ENCODE results near the gene KIF16B.

Gene KIF16B

DNA sequence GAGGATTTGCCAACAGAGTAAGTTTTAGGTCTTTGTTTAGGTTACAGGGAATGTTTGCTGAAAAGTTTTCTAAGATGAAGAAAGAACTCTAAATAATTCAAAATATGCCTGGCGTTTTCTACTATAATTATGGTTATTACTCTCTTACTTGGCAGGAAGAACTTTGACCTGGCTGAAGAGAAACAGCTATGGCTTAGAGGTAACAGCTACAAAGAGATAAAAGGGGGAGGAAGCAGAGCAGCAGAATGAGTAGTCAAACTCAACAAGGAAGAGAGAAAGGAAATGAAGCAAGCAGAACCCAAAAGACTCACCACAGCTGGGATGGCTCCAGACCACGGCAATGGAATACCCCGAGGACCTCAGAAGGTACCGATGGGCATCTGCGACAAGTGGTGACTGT is 95.6 kb downstream of the KIF16B start:
- DNase-seq (ENCODE audit: extremely low read depth, low read depth), result no peak
- TF ChIP-seq, protein P1, sequence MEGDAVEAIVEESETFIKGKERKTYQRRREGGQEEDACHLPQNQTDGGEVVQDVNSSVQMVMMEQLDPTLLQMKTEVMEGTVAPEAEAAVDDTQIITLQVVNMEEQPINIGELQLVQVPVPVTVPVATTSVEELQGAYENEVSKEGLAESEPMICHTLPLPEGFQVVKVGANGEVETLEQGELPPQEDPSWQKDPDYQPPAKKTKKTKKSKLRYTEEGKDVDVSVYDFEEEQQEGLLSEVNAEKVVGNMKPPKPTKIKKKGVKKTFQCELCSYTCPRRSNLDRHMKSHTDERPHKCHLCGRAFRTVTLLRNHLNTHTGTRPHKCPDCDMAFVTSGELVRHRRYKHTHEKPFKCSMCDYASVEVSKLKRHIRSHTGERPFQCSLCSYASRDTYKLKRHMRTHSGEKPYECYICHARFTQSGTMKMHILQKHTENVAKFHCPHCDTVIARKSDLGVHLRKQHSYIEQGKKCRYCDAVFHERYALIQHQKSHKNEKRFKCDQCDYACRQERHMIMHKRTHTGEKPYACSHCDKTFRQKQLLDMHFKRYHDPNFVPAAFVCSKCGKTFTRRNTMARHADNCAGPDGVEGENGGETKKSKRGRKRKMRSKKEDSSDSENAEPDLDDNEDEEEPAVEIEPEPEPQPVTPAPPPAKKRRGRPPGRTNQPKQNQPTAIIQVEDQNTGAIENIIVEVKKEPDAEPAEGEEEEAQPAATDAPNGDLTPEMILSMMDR (IDR thresholded peaks at IDR 0.05; ENCODE audit: low read depth, low read length), result no peak

GRCh38 chr20:16476032-16476431 is 97.2 kb downstream of the KIF16B start:
- no peak for DNase-seq (ENCODE audit: extremely low read depth, low read depth)
- TF ChIP-seq, protein P1 (IDR thresholded peaks at IDR 0.05; ENCODE audit: low read depth, low read length), result peak; percentile 60

DNA sequence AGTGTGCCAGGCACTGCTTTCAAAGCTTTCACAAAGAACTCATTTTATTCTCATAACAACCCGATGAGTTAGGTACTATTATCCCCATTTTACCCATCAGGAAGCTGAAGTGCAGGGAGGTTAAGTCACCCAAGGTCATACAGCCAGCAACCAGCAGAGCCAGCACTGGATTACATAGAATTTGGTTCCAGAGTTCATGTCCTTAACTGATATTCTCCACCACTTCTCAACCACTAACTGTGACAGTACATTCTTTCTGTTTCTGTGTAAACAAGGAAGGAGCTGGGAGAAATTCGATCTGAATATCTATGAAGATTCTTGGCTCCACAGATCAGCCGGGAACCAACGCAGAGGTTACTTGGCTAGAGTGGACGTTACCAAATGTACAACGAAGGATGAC is 98.0 kb downstream of the KIF16B start:
- no peak for DNase-seq (ENCODE audit: extremely low read depth, low read depth)
- TF ChIP-seq, protein P1 (IDR thresholded peaks at IDR 0.05; ENCODE audit: low read depth, low read length), result no peak

DNA sequence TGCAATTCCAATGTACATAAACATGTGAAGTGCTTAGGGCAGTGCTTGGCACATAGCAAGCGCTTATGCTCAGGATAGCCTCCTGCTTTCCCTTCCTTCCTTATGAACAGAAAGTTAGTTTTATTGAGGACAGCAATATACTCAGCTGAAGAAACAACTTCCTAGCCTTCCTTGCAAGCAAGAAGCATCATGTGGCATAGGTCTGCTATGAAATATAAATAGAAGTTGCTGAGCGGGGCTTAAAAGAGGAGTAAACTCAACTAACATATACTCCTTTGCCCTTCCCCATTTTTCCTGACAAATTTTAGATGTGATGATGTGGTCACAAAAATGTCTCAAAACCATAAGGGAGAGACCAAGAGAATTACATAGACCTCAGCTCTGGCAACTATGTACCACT is 98.9 kb downstream of the KIF16B start:
- TF ChIP-seq, protein P1 (IDR thresholded peaks at IDR 0.05; ENCODE audit: low read depth, low read length), result no peak

DNA sequence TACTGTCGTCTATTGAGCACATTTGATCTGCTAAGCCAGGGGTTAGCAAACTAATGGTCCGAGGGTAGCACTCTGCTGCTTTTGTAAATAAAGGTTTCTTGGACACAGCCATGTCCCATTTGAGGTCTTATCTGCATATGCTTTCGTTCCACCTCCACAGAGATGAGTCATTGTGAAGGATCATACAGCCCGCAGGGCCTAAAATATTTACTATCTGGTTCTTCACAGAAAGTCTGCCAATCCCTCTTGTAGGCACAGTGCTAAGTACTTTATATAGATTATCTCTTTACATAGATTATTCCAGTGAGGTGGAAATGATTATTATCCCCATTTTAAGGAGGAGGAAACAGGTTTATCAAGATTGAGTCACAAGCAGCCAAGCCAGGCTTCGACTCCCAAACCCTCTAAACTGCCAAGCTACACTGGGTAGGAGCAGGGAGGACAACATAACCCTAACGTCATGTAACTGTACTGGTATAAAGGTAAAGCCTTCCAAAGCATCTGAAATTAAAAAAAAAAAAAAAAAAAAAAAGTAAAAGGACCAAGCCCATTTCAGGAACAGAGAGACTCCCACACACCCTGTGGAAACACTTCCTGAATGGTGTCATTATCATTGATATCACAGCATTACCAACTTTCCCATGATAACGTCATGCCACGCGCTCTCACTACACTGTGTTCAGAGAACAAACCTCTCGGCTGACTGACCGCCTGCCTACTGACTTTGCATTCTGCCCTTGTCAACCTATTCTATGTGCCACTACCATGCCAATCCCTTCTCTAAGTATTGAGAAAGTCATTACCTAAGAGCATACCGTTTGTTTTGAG is 101.0 kb downstream of the KIF16B start:
- no peak for DNase-seq (ENCODE audit: extremely low read depth, low read depth)

More for the DNA sequence above, 98.9 kb downstream of the KIF16B start:
- DNase-seq (ENCODE audit: extremely low read depth, low read depth), result no peak

GRCh38 chr20:16469395-16469905 is 103.8 kb downstream of the KIF16B start:
- DNase-seq (ENCODE audit: extremely low read depth, low read depth), result no peak
- TF ChIP-seq, protein P1 (IDR thresholded peaks at IDR 0.05; ENCODE audit: low read depth, low read length), result no peak

More for the DNA sequence above, 101.0 kb downstream of the KIF16B start:
- TF ChIP-seq, protein P1 (IDR thresholded peaks at IDR 0.05; ENCODE audit: low read depth, low read length), result no peak

DNA sequence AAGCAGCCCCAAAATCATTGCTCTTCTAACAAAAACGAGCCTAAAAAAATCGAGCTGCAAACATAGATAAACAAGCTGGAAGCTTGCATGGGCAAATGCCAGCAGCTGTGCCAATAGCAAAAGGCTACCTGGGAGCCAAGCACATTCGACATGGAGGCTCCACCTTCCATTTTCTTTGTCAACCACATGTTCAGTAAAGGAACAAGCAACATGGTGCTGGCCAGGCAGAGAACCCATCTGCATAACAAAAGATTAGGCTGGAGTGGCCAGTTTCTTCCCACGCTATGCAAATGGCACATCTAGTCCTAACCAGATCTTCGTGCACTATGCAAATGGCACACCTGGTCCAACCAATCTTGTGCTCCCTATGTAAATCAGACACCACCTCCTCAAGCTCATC is 110.5 kb downstream of the KIF16B start:
- no peak for DNase-seq (ENCODE audit: extremely low read depth, low read depth)
- TF ChIP-seq, protein P1 (IDR thresholded peaks at IDR 0.05; ENCODE audit: low read depth, low read length), result no peak

Data from AG09319 (cell line).